ENCODE results near the gene CCDC134.
A peak's percentile ranks its signal among the peaks of the same experiment; 100 is the strongest.

Gene CCDC134

DNA sequence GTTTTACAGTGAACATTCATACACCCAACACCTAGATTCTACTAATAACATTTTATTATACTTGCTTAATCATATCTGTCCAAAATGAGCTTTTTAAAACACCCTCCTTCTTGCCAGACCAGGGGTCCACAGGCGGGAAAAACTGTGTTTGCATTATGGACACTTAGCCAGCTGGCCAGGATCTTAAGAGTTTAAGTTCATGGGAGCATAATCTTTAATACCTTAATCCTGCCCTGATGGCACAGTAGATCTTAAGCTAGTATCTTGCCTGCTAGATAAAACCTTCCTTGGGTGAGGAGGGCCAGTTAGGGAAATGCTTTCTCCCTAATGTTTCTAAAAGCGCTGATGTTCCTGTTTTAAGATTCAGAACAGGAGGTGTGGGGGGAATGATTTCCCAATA, 13.1 kb upstream of the CCDC134 start:
- no peak for DNase-seq

DNA sequence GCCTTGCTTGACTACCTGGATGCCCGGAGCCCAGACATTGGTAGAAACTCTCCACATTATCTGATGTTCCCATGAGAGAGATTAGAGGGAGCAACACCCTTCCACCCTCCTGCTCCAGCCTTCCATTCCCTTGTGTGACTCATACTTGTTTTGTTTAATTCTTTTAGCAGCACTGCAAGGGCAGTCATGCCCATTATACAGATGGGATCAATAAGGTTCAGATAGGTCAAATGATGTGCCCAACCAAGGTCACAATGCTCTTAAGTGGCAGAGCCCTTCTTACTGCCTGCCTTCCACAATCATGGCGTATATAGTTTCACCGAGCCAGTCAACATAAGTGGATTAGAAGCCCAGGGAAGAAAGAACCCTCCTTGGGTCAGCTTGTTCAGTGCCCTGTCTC, 6.6 kb upstream of the CCDC134 start:
- DNase-seq, result no peak

DNA sequence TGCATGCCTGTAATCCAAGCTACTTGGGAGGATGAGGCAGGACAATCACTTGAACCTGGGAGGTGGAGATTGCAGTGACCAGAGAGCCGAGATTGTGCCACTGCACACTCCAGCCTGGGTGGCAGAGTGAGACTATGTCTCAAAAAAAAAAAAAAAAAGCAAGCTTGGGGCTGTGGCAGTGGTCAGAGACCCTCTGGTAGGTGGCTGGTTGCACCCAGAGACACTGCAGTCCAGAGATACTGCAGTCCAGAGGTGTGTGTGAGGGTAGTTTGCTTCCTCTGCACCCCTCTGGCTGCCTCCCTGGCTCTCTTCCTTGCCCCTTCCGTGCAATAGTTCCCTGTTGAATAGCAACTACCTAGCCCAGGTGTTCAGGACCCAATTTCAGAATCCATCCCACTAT, 1.7 kb upstream of the CCDC134 start:
- no peak for DNase-seq

DNA sequence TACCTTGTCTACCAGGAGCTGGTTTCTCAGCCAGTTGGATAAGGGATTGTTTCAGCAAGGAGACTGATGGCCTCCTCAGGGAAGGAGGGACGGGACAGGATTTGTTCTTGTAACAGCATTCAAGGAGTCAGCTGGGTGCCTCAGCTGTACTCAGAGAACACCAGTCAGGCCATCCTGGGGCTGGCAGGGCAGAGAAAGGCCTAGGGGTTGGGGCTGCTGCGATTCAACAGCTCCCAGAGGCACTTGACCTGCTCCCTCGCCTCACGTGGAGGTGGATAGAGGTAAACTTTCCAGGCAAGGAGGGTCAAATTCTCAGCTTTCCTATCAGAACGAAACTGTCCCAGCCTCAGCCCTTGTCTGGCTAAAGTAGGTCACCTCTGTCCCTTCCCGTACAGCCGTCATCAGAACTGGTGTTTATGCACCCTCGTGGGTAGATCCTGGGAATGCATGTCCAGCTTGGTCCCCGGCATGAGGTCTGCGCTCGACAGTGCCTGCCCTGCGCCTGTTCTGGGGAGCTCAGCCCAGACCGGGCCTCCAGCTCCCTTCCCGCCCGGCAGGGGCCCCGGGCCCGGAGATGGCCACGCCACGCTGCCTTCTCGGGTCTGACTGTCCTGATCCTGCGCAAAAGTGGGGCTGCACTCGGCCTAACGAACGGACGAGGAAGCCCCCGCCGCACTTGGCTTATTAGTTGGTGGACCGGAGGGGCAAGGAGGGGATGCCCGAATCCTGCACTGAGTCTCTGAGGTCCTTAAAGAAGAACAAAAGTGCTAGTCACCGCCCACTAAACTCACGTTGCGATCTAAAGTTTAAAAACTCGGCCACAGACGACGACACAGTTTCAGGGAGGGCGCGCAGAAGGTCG, 762 bp upstream of the CCDC134 start:
- DNase-seq, result peak; percentile 56

DNA sequence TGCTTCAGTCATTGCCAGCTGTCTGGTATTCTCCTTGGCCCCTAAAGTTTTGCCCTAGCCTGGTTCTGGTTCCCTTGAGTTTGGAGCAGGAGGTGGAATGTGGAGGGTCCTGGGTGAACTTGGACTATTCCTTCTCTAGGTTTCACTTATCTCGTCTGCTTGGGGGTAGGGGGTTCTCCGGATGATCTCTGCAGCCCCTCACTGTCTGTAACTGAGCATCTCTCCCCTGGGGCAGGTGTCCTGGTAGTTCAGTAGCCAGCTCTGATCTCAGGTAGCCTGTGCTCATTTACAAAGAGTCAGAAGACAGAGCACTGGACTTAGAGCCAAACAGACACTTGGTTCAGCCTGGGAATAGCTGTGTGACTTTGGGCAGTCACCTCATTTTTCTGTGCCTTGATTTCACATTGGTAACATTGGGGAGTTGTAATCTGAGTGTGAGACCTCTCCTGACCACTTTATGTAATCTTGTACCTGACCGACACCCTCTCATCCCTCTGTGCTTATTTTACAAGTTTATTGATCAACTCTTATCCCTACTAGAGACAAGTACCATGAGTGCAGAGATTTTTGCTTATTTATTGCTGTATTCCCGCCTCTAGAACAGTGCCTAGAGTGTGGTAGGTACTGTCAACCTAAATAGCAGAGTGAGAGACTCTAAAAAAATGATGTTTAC, 804 bp downstream of the CCDC134 start:
- no peak for DNase-seq

DNA sequence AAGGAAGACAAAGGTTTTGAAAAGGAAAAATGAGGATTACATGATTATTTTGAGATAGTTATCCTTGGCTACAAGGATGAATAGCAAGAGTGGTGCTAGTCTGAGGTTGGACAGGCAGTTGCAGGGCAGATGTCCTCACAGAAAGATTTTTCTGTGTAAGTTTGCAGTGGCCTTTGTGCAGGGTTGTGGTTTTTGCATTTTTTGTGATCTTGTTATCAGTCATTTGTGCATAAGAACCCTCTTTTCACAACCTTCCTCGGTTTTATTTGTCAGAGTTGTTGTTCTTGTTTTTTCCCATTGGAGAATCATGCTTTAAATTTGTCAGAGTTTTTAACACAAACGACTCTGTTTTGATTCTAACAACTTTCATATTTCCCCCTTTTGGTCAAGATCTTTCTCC, 1.4 kb downstream of the CCDC134 start:
- DNase-seq, result no peak

DNA sequence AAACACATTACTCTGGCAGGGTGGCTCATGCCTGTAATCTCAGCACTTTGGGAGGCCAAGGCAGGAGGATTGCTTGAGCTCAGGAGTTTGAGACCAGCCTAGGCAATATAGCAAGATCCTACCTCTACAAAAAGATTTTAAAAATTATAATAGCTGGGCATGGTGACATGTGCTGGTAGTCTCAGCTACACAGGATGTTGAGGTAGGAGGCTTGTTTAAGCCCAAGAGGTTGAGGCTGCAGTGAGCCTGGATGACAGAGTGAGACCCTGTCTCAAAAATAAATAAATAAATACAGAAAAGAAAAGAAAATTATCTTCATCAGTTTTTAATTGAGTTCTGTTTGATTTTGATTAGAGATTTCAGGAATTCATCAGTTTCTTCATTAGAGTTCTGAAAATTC, 5.2 kb downstream of the CCDC134 start:
- DNase-seq, result no peak

DNA sequence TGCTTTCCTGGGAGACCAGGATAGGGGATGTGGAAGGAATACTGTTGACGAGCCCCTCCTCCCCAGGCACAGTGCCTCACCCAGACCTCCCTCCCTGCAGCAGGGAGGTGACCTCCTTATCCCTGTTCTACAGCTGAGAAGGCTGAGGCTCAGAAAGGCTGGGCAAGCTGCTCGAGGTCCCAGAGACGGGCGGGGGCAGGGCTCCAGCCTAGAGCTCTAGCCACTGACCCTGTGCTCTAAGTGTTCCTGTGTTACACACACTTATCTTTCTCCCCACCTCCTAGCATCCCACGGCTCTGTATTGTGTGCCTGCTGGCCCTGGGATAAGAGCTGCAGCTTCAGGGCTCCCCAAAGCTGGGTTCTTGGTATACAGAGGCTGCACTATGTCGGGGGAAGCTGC, 7.9 kb downstream of the CCDC134 start:
- no peak for DNase-seq

DNA sequence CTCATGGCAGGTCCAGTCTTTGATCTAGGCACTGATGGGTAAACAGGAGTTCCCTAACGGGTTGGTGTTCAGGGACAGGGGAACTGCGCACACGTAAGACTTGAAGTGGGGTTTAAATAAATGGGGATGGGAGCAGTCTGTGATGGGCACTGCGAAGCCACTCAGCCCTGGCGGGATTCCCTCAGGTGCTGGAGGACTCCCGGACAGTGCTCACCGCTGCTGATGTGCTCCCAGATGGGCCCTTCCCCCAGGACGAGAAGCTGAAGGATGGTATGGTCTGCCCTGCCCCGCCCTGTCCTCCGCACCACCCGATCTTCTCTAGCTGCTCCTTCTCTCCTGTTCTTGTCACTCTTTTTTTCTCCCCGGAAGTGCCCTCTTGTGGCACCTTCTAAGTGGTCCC, 9.5 kb downstream of the CCDC134 start:
- no peak for DNase-seq

DNA sequence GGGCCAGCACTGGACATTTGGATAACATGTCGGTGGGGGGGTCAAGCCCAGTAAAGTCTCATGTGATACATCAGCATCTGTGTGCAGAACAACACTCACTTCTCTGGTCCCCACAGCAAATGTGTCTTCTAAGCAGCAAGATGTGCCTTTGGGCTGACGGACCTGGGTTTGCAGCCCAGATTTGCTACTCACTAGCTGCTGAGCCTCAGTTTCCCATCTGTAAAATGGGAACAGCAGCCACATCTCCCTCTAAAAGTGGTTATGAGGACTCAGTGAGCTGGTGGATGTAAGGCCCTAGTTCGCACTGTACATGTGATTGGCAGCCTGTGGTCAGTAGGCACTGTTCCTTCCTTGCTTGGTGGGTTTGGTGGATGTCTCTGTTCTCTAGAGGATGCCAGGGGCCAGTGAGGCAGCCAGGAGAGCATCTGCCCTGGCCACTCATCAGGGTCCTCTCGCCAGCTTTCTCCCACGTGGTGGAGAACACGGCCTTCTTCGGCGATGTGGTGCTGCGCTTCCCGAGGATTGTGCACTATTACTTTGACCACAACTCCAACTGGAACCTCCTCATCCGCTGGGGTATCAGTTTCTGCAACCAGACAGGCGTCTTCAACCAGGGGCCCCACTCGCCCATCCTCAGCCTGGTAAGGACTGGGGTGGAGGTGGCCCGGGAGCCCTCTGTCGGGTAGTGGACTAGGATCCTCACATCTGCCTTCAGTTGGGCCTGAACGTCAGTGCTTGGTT, 12.5 kb downstream of the CCDC134 start:
- no peak for DNase-seq

DNA sequence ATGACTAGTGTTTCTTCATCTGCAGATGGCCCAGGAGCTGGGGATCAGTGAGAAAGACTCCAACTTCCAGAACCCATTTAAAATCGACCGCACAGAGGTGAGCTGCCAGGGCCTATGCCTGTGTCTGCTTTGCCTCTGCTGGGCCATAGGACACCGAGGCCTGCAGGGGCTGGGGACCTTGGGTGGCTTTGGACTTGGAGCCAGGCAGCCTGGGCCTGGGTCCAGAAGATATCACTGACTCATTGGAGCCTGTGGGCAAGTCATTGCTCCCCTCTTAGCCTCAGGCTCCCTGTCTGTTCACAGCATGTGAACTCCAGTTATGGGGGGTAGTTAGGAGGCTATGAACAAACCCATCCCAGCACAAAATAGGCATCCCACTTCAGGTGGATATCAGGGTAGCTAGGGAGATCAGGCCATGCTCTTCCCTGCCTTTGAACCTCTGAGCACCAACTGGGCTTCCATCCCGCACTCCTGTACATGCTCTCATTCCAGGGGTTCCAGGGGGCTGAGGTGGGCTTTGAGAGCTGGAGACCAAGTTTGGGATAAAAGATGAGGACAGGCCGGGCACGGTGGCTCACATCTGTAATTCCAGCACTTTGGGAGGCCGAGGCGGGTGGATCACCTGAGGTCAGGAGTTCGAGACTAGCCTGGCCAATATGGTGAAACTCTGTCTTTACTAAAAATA, 13.4 kb downstream of the CCDC134 start:
- no peak for DNase-seq

DNA sequence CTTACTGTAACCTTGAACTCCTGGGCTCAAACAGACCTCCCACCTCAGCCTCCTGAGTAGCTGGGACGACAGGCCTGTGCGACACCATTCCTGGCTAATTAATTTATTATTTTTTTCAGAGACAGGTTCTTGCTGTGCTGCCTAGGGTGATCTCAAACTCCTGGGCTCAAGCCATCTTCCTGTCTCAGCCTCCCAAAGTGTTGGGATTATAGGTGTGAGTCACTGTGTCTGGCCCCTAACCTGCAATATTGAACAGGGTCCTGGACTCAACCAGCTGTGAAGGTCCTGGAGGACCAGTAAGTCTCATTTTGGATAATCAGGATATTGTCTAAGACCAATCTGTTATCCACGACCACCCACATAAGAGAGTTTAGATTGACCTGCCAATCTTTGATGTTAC, 15.2 kb downstream of the CCDC134 start:
- DNase-seq, result no peak

DNA sequence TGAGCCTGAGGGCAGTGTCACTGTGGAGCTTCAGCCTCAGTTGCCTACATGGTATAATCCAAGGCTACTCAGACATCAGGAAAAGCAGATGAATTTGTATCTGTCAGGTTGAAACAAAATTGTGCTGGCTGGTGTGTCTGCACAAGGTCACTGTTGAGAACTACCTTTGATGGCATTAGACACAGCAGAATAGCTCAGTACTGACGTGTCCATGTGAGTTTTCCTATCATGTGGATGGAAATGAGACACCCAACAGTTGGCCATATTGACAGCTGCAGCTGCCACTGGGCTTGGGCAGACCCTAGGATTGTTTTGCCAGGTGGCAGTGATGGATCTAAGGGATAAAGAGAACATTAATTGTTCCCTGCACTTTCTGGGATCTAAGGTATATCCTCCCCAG, 15.8 kb downstream of the CCDC134 start:
- DNase-seq, result no peak

DNA sequence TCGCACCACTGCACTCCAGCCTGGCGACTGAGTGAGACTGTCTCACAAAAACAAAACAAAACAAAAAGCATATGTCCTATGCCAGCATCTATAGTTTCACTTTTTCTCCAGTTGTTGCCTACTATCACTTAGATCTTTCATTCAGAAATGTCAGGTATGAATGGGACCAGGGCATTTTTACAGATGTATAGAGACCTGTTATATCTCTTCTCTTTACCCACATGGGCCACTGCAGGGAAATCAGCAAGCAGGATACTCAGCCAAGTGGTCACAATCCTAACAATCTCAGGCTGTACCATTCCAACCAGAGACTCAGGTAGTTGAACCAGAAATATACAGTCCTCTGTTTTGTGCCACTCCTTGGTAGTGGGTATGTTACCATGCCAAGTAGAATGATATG, 16.4 kb downstream of the CCDC134 start:
- DNase-seq, result no peak

DNA sequence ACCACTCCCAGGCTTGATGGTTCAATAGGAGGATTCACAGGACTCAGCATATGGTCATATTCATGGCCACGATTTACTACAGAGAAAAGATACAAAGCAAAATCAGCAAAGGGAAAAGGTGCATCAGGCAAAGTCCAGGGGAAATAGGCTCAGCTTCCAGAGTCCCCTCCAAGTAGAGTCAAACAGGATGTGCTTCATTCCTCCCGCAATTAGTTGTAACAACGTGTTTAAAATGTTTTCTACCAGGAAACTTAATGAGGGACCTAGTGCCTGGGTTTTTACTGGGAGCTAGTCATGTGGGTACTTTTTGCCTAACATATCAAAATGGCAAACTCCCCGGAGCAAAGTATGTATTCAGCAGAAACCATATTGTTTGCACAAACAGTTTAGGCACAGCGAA, 17.5 kb downstream of the CCDC134 start:
- no peak for DNase-seq

DNA sequence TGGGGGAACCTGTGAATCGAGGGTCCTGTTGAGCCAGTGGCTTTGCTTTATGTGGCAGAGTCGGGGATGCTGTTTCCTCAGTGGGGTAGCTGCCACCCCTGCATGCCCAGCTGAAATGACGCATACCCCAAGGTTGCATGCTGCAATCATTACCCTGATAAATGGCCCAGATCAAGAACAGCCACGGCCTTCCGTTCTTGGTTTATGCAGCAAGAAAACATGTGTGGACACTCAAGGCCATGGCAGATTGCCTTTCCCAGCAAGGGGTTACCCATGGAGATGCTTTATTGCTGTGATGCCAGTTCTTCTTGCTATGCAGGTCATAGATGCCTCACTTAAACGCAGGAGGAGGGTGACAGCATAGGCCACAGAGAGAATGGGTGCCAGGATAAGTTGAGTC, 18.1 kb downstream of the CCDC134 start:
- DNase-seq, result no peak

DNA sequence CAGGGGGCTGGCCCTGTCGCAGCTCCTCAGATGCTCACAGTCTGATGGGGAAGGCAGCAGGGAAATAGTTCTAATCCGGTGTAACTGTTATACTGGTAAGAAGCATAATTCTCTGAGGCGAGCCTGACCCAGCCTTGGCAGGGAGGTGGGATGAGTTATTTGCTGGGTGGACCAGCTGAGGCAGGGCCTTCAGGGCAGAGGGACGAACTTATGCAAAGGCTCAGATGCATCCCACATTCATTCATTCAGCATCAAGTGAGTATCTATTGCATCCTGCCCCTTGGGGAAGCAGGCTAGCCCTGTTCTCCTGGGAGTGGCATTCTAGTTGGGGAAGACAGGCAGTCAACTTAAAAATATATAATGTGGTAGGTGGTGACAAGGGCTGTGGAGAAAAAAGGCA, 18.8 kb downstream of the CCDC134 start:
- no peak for DNase-seq

DNA sequence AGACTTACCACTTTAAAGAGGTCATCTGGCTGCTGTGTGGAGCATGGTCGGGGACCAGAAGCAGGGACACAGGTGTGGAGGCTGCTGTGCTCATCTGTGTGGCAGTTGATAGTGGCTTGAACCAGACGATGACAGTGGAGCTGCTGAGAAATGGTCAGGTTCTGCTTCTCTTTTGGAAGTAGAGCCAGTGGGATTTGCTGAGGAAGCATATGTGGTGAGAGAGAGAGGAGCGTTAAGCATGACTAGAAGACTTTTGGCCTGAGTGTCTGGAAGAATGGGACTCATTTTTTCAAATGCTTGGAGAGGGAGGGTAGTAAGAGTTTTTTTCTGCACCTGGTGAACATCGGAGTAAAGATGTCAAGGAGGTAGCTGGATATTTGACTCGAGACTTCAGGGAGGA, 20.0 kb downstream of the CCDC134 start:
- no peak for DNase-seq

DNA sequence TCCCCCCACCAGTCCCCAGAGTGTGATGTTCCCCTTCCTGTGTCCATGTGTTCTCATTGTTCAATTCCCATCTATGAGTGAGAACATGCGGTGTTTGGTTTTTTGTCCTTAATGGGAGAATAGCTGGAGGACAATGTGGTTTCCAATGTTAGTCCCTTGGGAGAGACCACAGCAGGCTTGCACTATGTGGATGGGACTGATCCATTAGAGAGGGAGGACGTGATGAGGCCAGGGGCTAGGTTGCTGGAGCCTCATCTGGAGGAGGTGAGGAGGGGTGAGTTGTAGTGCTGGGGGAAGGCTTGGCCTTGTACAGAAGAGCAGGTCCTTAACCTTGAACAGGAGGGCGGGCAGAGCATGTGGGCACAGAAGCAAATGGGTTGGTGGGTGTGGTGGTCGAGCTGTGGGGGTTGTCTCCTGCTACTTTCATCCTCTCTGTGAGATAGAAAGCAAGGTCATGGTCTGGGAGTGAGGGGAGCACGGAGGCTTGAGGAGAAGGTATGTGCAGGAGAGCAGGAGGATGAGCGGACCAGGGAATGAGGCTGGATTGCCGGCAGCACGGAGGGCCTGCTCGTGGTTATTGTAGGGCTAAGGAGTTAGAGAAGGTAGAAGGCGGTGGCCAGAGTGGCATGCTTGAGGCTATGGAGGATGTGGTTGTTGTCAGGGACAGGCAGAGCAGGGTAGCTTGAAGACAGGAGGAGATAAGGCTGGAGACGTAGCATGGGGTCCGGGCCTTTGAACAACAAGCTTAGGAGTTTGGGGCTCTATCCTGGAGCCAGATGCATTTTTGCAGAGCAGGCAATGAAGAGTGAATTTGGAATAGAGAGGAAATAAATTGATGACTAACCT, 21.2 kb downstream of the CCDC134 start:
- DNase-seq, result no peak

DNA sequence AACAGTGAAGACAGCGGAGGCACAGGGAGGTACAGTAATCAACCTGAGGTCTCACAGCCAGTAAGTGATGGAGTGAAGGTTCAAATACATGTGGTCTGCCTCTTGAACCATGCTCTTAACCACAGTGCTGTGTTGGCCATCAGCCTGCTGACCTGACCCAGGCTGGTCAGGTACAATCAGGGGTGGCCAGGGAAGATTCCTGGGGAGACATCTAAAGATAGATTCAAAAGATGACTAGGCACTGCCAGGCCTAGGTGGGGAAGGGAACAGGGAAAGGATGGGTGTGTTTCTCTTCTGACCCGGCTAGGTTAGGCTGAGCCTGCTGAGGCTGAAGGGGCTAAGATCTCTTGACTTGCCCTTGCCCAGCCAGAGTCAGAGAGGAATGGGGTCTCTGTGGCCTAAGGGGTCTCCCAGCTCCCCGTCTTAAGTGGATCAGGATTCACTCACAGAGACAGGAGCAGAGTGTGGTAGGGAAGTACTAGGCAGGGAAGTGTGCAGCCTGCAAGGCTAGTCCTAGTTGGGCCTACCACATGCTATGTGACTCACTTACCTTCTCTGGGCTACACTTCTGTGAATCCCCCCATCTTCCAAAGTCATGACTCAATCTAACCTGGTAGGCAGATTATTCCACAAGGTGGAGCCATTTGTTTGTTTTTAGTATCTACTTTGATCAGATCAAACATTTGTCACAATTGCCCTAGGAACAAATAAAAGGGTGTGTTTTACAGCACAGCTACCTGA, 22.0 kb downstream of the CCDC134 start:
- peak; percentile 62 for DNase-seq

DNA sequence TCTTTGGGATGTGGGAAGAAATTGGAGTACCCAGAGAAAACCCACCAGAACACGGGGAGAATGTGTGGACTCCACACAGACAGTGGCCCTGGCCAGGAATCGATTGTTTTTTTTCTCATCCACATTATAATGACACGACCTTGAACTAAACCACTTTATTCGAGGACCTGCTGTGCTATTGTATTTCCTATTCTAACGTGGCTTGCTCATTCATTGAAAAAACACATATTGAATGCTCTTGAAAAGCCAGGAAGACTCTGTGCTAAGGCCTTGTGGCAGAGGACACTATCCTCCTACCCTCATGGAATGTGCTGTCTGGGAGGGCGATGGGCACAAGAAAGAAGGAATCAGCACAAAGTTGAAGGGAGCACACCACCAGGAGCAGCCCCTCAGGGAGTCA, 23.3 kb downstream of the CCDC134 start:
- no peak for DNase-seq

DNA sequence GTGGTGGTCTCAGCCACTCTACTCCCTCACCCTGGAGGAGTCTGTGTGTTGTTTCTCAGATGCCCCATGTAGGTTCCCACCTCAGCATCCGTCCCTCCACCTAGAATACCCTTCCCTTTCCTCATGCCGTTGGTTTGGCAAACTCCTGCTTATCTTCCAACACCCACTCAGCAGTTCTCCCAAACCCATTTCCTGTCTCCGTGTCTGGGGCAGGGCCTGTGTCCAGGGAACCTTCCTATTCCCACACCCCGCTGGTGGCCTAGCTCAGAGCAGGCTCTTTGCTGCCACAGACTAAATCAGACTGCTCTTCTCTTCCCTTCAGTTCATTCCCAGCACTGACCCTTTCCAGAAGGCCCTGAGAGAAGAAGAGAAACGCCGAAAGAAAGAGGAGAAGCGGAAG, 24.9 kb downstream of the CCDC134 start:
- no peak for DNase-seq

All from midbrain (tissue), 1 donor.